HG03097 (cell line): ENCODE measurements around the gene NOP56.

Experiments used
- ATAC-seq: cut with Tn5 transposase; IDR thresholded peaks from one replicate; pipeline ENCODE4 v1.9.1; 2021; ENCODE audit not compliant: unreplicated experiment, low FRiP score

Gene NOP56

DNA sequence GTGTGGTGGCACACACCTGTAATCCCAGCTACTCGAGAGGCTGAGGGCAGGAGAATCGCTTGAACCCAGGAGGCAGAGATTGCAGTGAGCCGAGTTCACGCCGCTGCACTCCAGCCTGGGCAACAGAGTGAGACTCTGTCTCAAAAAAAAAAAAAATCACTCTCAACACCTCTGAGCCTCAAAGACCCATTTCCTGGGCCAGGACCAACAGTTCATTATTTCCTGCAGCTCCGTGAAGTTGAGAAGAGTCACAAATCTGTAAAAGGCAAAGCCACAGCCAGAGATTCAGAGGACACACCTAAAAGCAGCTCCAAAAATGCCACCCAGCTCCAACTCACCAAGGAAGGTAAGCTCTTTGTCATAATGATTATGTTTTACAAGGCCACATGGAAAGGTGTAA lies 15.2 kb upstream of the NOP56 start:
- no peak for ATAC-seq

DNA sequence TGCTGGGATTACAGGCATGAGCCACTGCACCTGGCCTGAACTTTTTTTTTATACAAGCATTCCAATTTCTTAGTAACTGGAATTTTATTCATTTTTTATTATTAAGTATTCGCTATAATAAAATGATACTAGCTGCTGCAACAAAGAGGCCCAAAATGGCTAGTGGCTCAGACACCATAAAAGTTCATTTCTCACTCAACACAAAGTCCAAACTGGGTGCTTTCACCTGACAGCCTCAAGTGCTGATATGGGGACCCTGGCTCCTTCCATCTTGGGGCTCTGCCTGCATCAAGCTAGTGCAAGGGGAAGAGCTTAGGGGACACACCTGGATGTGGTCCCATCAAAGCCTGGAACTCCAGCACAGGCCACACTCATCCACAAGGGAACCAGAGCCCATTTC lies 12.2 kb upstream of the NOP56 start:
- no peak for ATAC-seq

GRCh38 chr20:2640899-2641298 lies 11.5 kb upstream of the NOP56 start:
- ATAC-seq, result no peak

- no peak for ATAC-seq
These were observed 8.7 kb upstream of the NOP56 start for GRCh38 chr20:2643708-2644107.

GRCh38 chr20:2652724-2653555 lies 508 bp downstream of the NOP56 start:
- ATAC-seq, result peak; percentile 32

DNA sequence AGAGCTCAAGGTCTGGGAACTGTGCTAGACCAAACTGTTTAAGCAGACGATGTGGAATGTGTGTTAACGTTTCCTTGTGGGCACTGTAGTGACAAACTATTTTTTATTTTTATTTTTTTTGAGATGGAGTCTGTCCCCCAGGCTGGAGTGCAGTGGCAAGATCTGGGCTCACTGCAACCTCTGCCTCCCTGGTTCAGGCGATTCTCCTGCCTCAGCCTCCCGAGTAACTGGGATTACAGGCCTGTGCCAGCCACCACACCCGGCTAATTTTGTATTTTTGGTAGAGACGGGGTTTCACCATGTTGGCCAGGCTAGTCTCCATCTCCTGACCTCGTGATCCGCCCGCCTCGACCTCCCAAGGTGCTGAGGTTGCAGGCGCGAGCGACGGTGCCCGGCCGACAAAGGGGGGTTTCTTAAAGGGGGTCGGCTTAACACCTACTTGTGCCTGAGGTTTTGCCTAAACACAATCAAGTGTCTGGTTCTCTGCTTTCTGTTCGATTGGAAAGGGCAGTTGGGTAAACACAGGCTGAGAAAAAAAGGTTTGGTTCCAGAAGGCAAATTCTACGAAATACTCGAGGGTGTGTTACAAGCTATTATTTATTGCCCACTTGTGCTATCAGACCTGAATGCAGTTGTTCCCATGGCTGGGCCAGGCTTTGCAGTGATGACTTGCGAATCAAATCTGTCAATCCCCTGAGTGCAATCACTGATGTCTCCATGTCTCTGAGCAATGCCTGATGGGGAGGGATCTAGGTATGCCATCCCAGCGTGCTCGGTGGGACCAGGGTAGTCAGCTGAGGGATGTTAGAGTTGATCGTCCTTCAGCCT lies 1.3 kb downstream of the NOP56 start:
- ATAC-seq, result no peak

DNA sequence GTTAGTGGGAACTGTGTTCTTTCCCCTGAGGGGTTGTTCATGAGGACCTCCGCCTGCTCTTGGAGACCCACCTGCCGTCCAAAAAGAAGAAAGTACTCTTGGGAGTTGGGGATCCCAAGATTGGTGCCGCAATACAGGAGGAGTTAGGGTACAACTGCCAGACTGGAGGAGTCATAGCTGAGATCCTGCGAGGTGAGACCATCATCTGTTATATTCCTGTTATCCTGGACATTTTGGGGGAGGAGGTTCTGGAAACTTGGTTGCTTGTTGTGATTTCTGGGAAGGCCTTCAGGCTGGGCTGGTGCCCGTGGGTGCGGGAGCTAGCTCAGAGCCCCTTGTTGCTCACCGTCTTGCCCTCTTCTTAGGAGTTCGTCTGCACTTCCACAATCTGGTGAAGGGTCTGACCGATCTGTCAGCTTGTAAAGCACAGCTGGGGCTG lies 2.0 kb downstream of the NOP56 start:
- no peak for ATAC-seq

DNA sequence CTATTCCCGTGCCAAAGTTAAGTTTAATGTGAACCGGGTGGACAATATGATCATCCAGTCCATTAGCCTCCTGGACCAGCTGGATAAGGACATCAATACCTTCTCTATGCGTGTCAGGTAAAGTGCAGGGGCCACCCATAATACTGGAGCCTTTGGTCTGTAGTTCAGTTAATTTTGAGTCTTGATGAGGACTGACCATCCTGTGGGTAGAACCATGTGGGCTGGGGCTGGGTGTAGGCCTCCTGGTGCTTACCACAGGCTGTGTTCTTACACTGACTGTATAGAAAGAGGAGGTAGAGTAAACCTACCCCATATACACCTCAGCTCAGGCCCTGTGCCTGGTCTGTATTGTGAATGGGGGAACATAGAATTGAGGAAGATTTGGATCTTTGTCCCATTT lies 2.4 kb downstream of the NOP56 start:
- ATAC-seq, result no peak

DNA sequence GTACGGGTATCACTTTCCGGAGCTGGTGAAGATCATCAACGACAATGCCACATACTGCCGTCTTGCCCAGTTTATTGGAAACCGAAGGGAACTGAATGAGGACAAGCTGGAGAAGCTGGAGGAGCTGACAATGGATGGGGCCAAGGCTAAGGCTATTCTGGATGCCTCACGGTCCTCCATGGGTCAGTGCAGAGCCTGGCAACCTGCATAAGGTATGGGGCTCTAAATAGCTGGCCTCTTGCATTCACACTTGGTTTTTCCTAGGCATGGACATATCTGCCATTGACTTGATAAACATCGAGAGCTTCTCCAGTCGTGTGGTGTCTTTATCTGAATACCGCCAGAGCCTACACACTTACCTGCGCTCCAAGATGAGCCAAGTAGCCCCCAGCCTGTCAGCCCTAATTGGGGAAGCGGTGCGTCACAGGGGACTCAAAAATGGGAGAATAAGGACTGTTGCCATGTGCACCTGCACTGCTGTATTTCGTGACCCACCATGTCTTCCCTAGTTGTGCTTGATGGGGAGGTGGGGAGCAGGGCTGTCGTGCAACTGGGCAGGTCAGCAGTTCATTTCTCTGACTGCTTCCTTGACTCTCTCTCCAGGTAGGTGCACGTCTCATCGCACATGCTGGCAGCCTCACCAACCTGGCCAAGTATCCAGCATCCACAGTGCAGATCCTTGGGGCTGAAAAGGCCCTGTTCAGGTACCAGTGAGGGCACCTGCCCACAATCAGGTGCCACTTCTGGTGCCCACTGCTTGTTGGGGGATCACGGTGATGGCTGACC lies 3.1 kb downstream of the NOP56 start:
- ATAC-seq, result no peak

DNA sequence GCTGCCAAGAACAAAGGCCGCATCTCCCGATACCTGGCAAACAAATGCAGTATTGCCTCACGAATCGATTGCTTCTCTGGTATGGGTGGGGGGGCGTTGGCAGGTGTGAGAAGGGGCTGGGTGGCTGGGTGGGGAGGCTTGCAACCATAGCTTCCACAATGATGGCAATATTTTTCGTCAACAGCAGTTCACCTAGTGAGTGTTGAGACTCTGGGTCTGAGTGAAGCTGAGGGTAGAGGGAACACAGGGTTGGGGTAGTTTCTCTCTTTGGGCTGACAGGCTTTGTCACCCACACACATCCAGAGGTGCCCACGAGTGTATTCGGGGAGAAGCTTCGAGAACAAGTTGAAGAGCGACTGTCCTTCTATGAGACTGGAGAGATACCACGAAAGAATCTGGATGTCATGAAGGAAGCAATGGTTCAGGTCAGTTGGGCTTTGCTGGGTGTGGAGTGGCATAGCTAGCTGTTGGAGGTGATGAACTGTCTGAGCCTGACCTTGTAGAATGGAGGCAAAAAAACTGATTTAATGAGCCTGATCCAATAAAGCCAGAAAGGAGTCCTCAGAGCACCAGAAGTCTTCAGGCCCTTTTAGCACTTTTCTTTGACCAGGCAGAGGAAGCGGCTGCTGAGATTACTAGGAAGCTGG lies 4.2 kb downstream of the NOP56 start:
- ATAC-seq, result no peak

DNA sequence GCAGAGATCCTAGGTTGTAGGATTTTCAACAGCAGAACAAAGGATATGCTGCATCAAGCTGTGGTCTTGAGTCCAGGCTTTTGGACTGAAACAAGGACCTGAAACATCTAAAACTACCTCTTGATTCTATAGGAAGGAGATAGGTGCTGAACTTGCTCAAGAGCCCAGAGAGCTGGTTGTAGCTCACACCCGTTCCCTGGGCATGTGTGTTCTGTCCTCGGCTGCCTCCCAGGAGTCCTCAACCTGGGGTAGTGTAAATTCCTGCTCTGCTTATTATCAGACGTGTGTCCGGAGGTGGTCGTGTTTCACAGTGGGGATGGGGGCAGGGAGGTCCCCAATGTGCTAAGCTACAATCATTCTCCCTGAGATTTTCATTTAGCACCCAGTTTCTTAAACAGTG lies 4.8 kb downstream of the NOP56 start:
- no peak for ATAC-seq

DNA sequence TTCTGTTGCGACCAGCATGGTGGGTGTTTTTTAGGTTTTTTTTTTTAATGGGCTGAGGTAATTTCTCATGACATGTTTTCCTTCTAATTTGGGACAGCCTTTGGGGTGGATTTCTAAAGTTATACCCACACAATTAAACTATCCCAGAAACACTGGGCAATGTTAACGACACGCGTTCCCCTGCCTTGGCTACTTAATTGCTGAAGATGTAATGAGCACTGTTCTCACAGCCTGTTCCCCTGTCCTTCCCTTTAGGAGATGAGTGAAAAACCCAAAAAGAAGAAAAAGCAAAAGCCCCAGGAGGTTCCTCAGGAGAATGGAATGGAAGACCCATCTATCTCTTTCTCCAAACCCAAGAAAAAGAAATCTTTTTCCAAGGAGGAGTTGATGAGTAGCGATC lies 5.2 kb downstream of the NOP56 start:
- no peak for ATAC-seq

- ATAC-seq, result no peak
These were observed 6.3 kb downstream of the NOP56 start for GRCh38 chr20:2658414-2659354.

- ATAC-seq, result no peak
These were observed 7.1 kb downstream of the NOP56 start for GRCh38 chr20:2659547-2659946.

GRCh38 chr20:2663364-2663886 lies 11.0 kb downstream of the NOP56 start:
- ATAC-seq, result no peak

DNA sequence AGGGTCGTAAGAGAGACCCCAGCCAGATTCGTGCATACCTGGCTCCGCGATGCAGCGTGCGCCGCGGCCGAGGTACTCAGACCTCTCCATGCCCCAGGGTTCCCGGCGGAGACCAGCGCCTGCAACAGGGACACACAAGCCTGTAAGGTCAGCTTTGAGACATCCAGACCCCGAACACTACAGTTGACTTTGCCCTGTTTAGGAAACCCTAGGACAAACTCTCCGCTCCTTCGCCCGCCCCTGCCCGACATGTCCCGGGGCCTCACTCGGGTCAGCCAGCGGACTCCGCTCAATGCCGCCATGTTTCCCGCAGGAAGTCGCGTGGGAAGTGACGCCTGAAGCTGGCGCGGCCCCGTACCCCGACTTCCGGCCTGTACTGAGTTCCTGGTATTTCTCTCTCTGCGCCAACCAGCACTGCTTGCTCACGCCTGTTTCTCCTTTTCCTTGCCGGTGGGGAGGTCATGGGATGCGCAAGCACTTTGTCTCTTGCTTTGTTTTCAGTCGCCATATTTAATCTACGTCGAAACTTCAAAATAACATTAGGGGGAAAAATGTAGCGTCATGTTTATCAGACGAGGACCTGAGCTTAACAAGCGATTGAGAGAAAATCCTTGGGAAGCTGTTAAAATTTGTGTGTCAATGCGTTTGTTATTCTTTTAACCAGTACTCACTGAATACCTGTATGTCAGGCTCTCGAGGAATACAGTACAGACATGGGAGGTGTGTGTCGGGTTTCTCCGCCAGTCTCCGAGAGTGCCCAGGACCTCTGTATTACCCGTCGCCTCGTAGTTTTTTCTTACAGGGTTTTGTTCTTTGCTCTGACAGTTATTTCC lies 11.7 kb downstream of the NOP56 start, which contains the start of gene IDH3B:
Gene IDH3B (minus strand): TSS at position 330 of the 833 bp plus-strand sequence. CDS start 28 bp downstream, at position 302.
- ATAC-seq, result peak; percentile 68

GRCh38 chr20:2671977-2672376 lies 19.5 kb downstream of the NOP56 start:
- ATAC-seq, result no peak

DNA sequence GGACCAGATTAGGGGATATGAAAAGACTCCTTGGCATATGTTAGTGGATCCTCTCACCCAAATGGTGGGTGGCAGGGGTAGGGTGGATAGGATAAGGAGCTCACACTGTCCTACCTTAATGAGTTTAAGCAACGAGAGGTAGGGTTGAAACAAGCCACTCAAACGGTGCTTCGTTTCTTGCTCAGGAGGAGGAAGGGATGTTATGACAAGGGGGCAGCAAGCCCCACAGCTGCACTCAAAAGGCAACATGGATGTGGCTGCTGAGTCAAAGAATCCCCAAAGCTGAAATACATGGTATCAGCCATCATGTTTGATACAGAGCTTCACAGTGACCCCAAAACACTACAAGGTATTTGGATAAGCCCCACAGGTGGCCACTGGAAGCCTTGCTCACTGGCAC lies 20.0 kb downstream of the NOP56 start:
- ATAC-seq, result no peak
